IPS-11a (cell line): ENCODE results near the gene CDH15.
"Not testable (repeated sequence)": the region's sequence is repeated elsewhere in the genome, so short reads cannot be mapped to it uniquely, and the experiment has no call there.

Experiments
- H3K4me3 ChIP-seq: one replicate; pipeline ENCODE4 v1.5.1; 2013; ENCODE audit warnings: low read depth, low read length, control low read depth

CDH15 gene

GRCh38 chr16:89221604-89222003 lies 50.1 kb downstream of the CDH15 start:
- H3K4me3 ChIP-seq = no peak overlapping the region

DNA sequence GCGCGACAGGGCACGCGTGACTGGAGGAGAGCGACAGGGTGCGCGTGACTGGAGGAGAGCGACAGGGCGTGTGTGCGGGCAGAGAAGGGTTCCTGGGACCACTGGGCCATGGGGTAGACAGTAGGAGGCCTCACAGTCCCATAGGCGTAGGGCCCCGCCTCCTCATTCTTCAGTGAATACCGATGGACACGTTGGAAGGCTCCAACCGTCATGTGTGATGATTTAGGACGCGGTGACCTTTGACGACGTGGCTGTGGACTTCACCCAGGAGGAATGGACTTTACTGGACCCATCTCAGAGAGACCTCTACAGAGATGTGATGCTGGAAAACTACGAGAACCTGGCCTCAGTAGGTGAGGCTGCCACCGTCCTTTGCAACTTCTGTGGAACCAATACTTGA lies 51.4 kb downstream of the CDH15 start:
- H3K4me3 ChIP-seq = no peak overlapping the region

DNA sequence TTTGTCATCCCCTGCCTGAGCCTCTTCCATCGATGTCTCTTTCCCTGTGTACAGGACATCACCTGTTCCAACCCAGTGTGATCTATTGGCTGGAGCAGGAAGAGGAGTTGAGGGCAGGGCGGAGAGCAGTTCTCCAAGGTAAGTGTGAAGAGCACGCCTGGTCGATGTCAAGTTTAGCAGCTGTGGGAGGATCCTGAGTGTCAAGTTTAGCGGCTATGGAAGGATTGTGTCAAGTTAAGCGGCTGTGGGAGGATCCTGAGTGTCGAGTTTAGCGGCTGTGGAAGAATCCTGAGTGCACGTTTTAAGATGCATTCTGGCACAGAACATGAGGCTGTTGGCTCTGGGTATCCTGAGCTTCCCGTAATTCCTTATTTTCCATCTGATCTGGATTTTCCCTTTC lies 53.1 kb downstream of the CDH15 start:
- H3K4me3 ChIP-seq = no peak overlapping the region

- no peak overlapping the region for H3K4me3 ChIP-seq
These were observed 58.7 kb downstream of the CDH15 start for GRCh38 chr16:89230255-89230654.

- no peak overlapping the region for H3K4me3 ChIP-seq
These were observed 60.6 kb downstream of the CDH15 start for GRCh38 chr16:89232107-89232506.

DNA sequence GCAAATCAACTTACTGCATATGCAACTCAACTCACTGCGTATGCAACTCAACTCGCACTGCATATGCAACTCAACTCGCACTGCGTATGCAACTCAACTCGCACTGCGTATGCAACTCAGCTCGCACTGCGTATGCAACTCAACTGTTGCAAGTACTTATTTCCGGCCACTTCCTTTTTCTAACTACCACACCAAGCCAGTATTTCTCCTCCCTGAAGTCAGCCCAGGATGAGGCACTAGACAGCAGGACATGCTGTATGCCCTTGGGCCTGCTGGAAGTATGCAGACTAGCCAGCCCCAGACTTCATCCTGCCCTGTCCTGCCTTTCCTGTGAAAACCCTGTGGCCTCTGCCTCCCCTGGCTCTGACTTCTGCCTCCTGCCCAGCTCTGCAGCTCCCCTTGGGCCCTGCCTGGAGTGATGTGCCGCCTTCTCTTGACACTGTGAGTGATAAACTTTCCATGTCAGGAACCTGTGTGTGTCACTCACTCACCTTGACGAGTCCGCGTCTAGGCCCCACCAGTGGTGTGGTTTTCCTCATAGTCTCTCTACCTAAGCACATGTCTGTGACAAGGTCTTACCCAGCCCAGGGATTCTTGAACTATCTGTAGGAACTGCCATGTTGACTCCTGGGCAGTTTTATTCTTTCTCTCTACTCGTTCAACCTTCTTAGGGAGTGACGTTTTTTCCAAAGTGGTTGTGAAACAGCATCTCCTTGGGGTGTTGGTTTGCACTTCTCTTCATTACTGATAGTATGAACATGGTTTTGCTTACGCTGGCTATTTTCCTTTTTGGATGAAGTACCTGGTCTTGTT lies 62.3 kb downstream of the CDH15 start:
- H3K4me3 ChIP-seq = no peak overlapping the region

GRCh38 chr16:89237733-89238132 lies 66.2 kb downstream of the CDH15 start:
- H3K4me3 ChIP-seq = no peak overlapping the region

- peak overlapping the region; percentile 89 for H3K4me3 ChIP-seq
These were observed 69.8 kb downstream of the CDH15 start for GRCh38 chr16:89241187-89242007.

DNA sequence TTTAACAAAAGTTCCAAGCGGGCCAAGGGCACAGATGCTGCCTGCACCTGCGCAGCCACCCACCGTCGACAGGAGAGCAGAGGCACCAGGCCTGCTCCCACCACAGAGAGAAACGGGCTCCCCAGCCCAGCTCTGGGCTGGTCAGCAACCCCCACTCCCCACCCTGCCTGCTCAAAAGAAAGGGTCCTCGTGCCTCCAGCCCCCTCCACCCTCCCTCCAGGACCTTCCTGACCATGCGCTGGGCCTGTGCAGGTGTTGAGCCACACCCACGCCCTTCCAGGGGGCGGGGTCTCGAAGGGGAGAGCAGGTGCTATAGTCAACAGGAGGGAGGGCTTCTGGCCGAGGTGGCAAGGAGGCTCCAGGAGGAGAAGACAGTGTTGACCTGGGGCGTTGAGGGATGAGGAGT lies 71.2 kb downstream of the CDH15 start:
- H3K4me3 ChIP-seq = no peak overlapping the region

- H3K4me3 ChIP-seq = no peak overlapping the region
These were observed 72.1 kb downstream of the CDH15 start for GRCh38 chr16:89243664-89244063.

DNA sequence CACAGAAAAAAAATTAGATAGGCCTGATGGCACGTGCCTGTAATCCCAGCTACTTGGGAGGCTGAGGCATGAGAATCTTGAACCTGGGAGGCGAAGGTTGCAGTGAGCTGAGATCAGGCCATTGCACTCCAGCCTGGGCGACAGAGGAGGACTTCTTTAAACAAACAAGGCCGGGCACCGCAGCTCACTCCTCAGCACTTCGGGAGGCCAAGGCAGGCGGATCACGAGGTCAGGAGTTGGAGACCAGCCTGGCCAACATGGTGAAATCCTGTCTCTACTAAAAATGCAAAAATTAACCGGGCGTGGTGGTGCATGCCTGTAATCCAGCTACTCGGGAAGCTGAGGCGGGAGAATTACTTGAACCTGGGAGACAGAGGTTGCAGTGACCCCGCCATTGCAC lies 72.7 kb downstream of the CDH15 start:
- not testable (repeated sequence) for H3K4me3 ChIP-seq

DNA sequence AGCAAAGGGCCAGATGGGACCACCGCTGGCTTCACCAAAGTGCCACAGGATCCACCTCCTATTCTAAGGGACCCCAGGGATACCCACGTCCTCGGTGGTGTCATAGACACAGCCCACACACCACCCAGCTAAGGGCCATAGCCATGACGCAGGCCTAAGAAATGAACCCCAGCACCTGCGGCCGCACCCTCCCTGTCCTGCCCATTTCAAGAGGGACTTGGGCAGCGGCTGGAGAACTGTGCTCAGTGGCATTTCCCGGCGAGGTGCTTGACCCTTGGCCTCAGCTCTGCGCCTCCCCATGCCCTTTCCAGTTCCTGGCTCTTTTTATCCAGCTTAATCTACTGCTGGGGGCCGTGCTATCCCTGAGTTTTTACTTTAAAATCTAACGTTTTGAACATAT lies 73.2 kb downstream of the CDH15 start:
- no peak overlapping the region for H3K4me3 ChIP-seq
